Panc1 (cell line): ENCODE results near the gene NGF.

Experiments
- CTCF ChIP-seq: fragments of 450-650 bp; IDR thresholded peaks from 2 replicates; pipeline ENCODE4 v1.5.1; 2017; ENCODE audit warnings: mild to moderate bottlenecking
- POLR2AphosphoS5 ChIP-seq: IDR thresholded peaks from 2 replicates; pipeline ENCODE4 v1.6.1; 2012; ENCODE audit warnings: mild to moderate bottlenecking, low read depth, low read length, moderate library complexity

GRCh38 chr1:115330480-115331013, 7.5 kb downstream of the NGF start:
- TF ChIP-seq CTCF = no peak
- TF ChIP-seq POLR2AphosphoS5 = no peak
